H1 (cell line): ENCODE measurements around the gene CDKL1. TPM values are rescaled to one million over a fixed set of nuclear protein-coding genes. Genes with fewer than 3 reads are reported as not detected.

Experiments
- CTCF ChIA-PET: fragments of 300-600 bp; sonication (Branson Sonifier 250); formaldehyde crosslinking; loops from one replicate; lab custom pipeline; 2021; ENCODE audit not compliant: partially characterized antibody; lab: Charles Lee
- POLR2A ChIA-PET: fragments of 300-600 bp; sonication (Branson Sonifier 250); formaldehyde crosslinking; loops from one replicate; lab custom pipeline; 2021; ENCODE audit warnings: inconsistent platforms; ENCODE audit not compliant: partially characterized antibody; lab: Charles Lee
- DNase-seq, 2 experiments: peaks; one replicate each; pipeline versions ENCODE4 v3.0.0 to v3.0.0-alpha.2; 2010 to 2022; ENCODE audit warnings: low spot score in 2 of 2, low read depth in 1 of 2, mixed read lengths in 1 of 2
- FAIRE-seq: peaks from 2 replicates; lab custom pipeline; 2011; peaks lifted over from hg19 to GRCh38; lab: Jason Lieb, UNC
- H2AFZ ChIP-seq: 2 replicates; pipeline ENCODE4 v1.8.1; 2012; ENCODE audit warnings: low read length, inconsistent platforms
- H2AK5ac ChIP-seq: 2 replicates; pipeline ENCODE4 v1.6.1; 2013; ENCODE audit warnings: low read depth, low read length
- H2BK120ac ChIP-seq: replicated peaks from 2 replicates; pipeline ENCODE3; 2013; ENCODE audit warnings: low read depth, low read length, inconsistent platforms
- H2BK12ac ChIP-seq: 2 replicates; pipeline ENCODE4 v1.6.1; 2013; ENCODE audit warnings: low read depth, low read length
- H2BK15ac ChIP-seq: 2 replicates; pipeline ENCODE4 v1.6.1; 2013; ENCODE audit warnings: low read length
- H2BK20ac ChIP-seq: 2 replicates; pipeline ENCODE4 v1.6.1; 2013; ENCODE audit warnings: low read length
- H2BK5ac ChIP-seq: 2 replicates; pipeline ENCODE4 v1.6.1; 2013; ENCODE audit warnings: low read depth, low read length
- H3K14ac ChIP-seq: 2 replicates; pipeline ENCODE4 v1.6.1; 2013; ENCODE audit warnings: inconsistent platforms; ENCODE audit not compliant: insufficient read length
- H3K18ac ChIP-seq: 2 replicates; pipeline ENCODE4 v1.6.1; 2013; ENCODE audit warnings: low read length; ENCODE audit errors: extremely low read depth
- H3K23ac ChIP-seq: 2 replicates; pipeline ENCODE4 v1.6.1; 2013; ENCODE audit warnings: inconsistent platforms; ENCODE audit not compliant: insufficient read length
- H3K23me2 ChIP-seq: 2 replicates; pipeline ENCODE4 v1.6.1; 2013; ENCODE audit warnings: low read depth, low read length
- H3K27ac ChIP-seq: 2 replicates; pipeline ENCODE4 v1.6.1; 2011; ENCODE audit warnings: low read depth, low read length, inconsistent platforms
- H3K27me3 ChIP-seq, 4 experiments: replicated peaks in 1 of 4; 1 replicate in 1 of 4; 2 replicates in 3 of 4; pipeline versions ENCODE4 v1.6.1 to v1.8.1; 2011 to 2013; ENCODE audit warnings: low read length in 3 of 4, mild to moderate bottlenecking in 3 of 4, inconsistent platforms in 2 of 4, mixed read lengths in 2 of 4, moderate library complexity in 1 of 4; ENCODE audit not compliant: control insufficient read depth in 3 of 4, insufficient read depth in 3 of 4; ENCODE audit errors: extremely low read depth in 1 of 4
- H3K36me3 ChIP-seq, 4 experiments: 2 replicates each; pipeline versions ENCODE4 v1.6.1 to v1.8.1; 2011 to 2013; ENCODE audit warnings: mild to moderate bottlenecking in 4 of 4, low read length in 3 of 4, moderate library complexity in 2 of 4, control low read depth in 1 of 4, inconsistent platforms in 1 of 4; ENCODE audit not compliant: insufficient read depth in 4 of 4, control insufficient read depth in 2 of 4
- H3K4ac ChIP-seq: replicated peaks from 2 replicates; pipeline ENCODE3; 2013; ENCODE audit warnings: low read length, low read depth, mixed read lengths, inconsistent platforms; ENCODE audit not compliant: insufficient read length
- H3K4me1 ChIP-seq, 4 experiments: replicated peaks in 1 of 4; 1 replicate in 1 of 4; 2 replicates in 3 of 4; pipeline versions ENCODE4 v1.6.1 to v1.8.1; 2011 to 2013; ENCODE audit warnings: low read length in 3 of 4, inconsistent platforms in 2 of 4, mixed read lengths in 1 of 4; ENCODE audit not compliant: insufficient read depth in 4 of 4, control insufficient read depth in 3 of 4
- H3K4me2 ChIP-seq, 2 experiments: 2 replicates each; pipeline versions ENCODE4 v1.6.1 to v1.8.1; 2011 to 2013; ENCODE audit warnings: low read depth in 2 of 2, low read length in 2 of 2, control low read depth in 1 of 2, inconsistent platforms in 1 of 2, mild to moderate bottlenecking in 1 of 2; ENCODE audit not compliant: insufficient read depth in 1 of 2
- H3K4me3 ChIP-seq, 4 experiments: fragments of 200-600, 300-600 bp in 1 of 4; sonication (generic), shearing (Covaris generic), sonication (Bioruptor Twin) in 1 of 4; 2 replicates each; pipeline versions ENCODE4 v1.5.1 to v1.8.1; 2011 to 2016; ENCODE audit warnings: low read length in 4 of 4, low read depth in 3 of 4, control low read depth in 2 of 4, inconsistent platforms in 2 of 4, mild to moderate bottlenecking in 2 of 4, mixed read lengths in 1 of 4, moderate library complexity in 1 of 4; ENCODE audit not compliant: insufficient read depth in 2 of 4; ENCODE audit errors: extremely low read depth in 1 of 4
- H3K56ac ChIP-seq: replicated peaks from 2 replicates; pipeline ENCODE3; 2013; ENCODE audit warnings: low read depth, mild to moderate bottlenecking, mixed read lengths, low read length, inconsistent platforms; ENCODE audit not compliant: insufficient read length
- H3K79me1 ChIP-seq: 2 replicates; pipeline ENCODE4 v1.6.1; 2013; ENCODE audit warnings: low read depth, low read length, control low read depth
- H3K79me2 ChIP-seq, 2 experiments: 2 replicates each; pipeline versions ENCODE4 v1.6.1 to v1.8.1; 2012 to 2013; ENCODE audit warnings: low read length in 2 of 2, mild to moderate bottlenecking in 2 of 2, inconsistent platforms in 1 of 2; ENCODE audit not compliant: insufficient read depth in 2 of 2, control insufficient read depth in 1 of 2
- H3K9ac ChIP-seq, 4 experiments: replicated peaks in 1 of 4; 1 replicate in 1 of 4; 2 replicates in 3 of 4; pipeline versions ENCODE4 v1.6.1 to v1.8.1; 2011 to 2013; ENCODE audit warnings: low read depth in 3 of 4, low read length in 3 of 4, control low read depth in 2 of 4, mild to moderate bottlenecking in 2 of 4, moderate library complexity in 2 of 4, inconsistent platforms in 1 of 4; ENCODE audit errors: extremely low read depth in 1 of 4
- H3K9me3 ChIP-seq, 2 experiments: 2 replicates each; pipeline versions ENCODE4 v1.6.1 to v1.8.1; 2012 to 2013; ENCODE audit warnings: mild to moderate bottlenecking in 2 of 2, moderate library complexity in 2 of 2, control low read depth in 1 of 2, inconsistent platforms in 1 of 2, low read depth in 1 of 2, low read length in 1 of 2, mixed read lengths in 1 of 2; ENCODE audit not compliant: insufficient read depth in 2 of 2
- H4K20me1 ChIP-seq, 2 experiments: replicated peaks in 1 of 2; 2 replicates each; pipeline versions ENCODE3 to v1.8.1; 2011 to 2013; ENCODE audit warnings: inconsistent platforms in 2 of 2, low read length in 2 of 2, mild to moderate bottlenecking in 1 of 2; ENCODE audit not compliant: insufficient read depth in 2 of 2, control insufficient read depth in 1 of 2
- H4K5ac ChIP-seq: 2 replicates; pipeline ENCODE4 v1.6.1; 2013; ENCODE audit warnings: low read length, low read depth, mixed read lengths, inconsistent platforms; ENCODE audit not compliant: insufficient read length
- H4K8ac ChIP-seq: 2 replicates; pipeline ENCODE4 v1.8.0; 2013; ENCODE audit warnings: mild to moderate bottlenecking, moderate library complexity, low read length, inconsistent platforms; ENCODE audit not compliant: insufficient read depth; ENCODE audit errors: extremely low read depth
- H4K91ac ChIP-seq: replicated peaks from 2 replicates; pipeline ENCODE3; 2013; ENCODE audit warnings: low read length, mixed read lengths, inconsistent platforms; ENCODE audit not compliant: insufficient read length
- ATF3 ChIP-seq: IDR thresholded peaks from 2 replicates; pipeline ENCODE4 v1.6.1; 2011; ENCODE audit warnings: low read depth, mild to moderate bottlenecking, low read length; ENCODE audit not compliant: insufficient read depth
- CHD2 ChIP-seq: IDR thresholded peaks from 2 replicates; pipeline ENCODE4 v1.6.1; 2012; ENCODE audit warnings: low read length, improper control_type of control experiment
- GABPA ChIP-seq: IDR thresholded peaks from 2 replicates; pipeline ENCODE4 v1.6.1; 2011; ENCODE audit warnings: mild to moderate bottlenecking, low read length, moderate library complexity, borderline replicate concordance; ENCODE audit not compliant: insufficient read depth
- HDAC2 ChIP-seq, 2 experiments: fragments of 300-600 bp in 1 of 2; sonication (generic) in 1 of 2; IDR thresholded peaks; 2 replicates each; pipeline ENCODE4 v1.6.1; 2011 to 2012; ENCODE audit warnings: low read depth in 2 of 2, low read length in 2 of 2, mild to moderate bottlenecking in 2 of 2, moderate library complexity in 2 of 2, borderline replicate concordance in 1 of 2, inconsistent platforms in 1 of 2
- JUND ChIP-seq: IDR thresholded peaks from 2 replicates; pipeline ENCODE4 v1.6.1; 2011; ENCODE audit warnings: mild to moderate bottlenecking, improper control_type of control experiment, low read length
- KDM4A ChIP-seq: IDR thresholded peaks from one replicate; pipeline ENCODE4 v1.7.1; 2012; ENCODE audit warnings: low read depth, mild to moderate bottlenecking, moderate library complexity, low read length, inconsistent platforms; ENCODE audit not compliant: severe bottlenecking
- NANOG ChIP-seq: IDR thresholded peaks from 2 replicates; pipeline ENCODE4 v1.6.1; 2011; ENCODE audit warnings: low read length, low read depth, mild to moderate bottlenecking, inconsistent platforms; ENCODE audit not compliant: insufficient read depth, poor library complexity, severe bottlenecking
- PHF8 ChIP-seq: fragments of 200-600 bp; sonication (generic); conservative IDR thresholded peaks from 2 replicates; pipeline ENCODE4 v1.7.1; 2012; ENCODE audit warnings: low read depth, mild to moderate bottlenecking, inconsistent platforms, low read length, moderate library complexity
- RAD21 ChIP-seq, 2 experiments: IDR thresholded peaks in 1 of 2; conservative IDR thresholded peaks in 1 of 2; 2 replicates each; pipeline ENCODE4 v1.6.1; 2011; ENCODE audit warnings: low read depth in 2 of 2, low read length in 2 of 2, improper control_type of control experiment in 1 of 2, inconsistent platforms in 1 of 2, mild to moderate bottlenecking in 1 of 2, moderate library complexity in 1 of 2
- RNF2 ChIP-seq: fragments of 200-900, 300-1000 bp; sonication (generic); IDR thresholded peaks from 2 replicates; pipeline ENCODE4 v1.7.1; 2016; ENCODE audit warnings: borderline replicate concordance, low read depth, mild to moderate bottlenecking, antibody characterized with exemption, low read length; ENCODE audit not compliant: poor library complexity, severe bottlenecking; ENCODE audit errors: missing control alignments
- SIX5 ChIP-seq: IDR thresholded peaks from 2 replicates; pipeline ENCODE4 v1.6.1; 2011; ENCODE audit warnings: mild to moderate bottlenecking, low read depth, low read length
- SP2 ChIP-seq: IDR thresholded peaks from 2 replicates; pipeline ENCODE4 v1.6.1; 2012; ENCODE audit warnings: mild to moderate bottlenecking, low read length, inconsistent platforms
- WGBS, 2 experiments: shearing (Covaris generic) in 1 of 2; methylation state at CpG; one replicate each; pipeline versions ENCODE4 v1.1.6 to v1.1.7; 2013 to 2015; ENCODE audit warnings: low lambda C conversion rate in 2 of 2, mixed read lengths in 2 of 2, inconsistent platforms in 1 of 2, low coverage in 1 of 2, missing lambda C conversion rate in 1 of 2; ENCODE audit not compliant: insufficient replicate concordance in 2 of 2, insufficient coverage in 1 of 2, insufficient read length in 1 of 2; ENCODE audit errors: extremely low coverage in 1 of 2, missing lambda C conversion rate in 1 of 2; 5-methylcytosine and 5-hydroxymethylcytosine counted together
- polyA plus RNA-seq, 7 experiments: library from polyadenylated mRNA; depleted of rRNA in 3 of 7; stranded (reverse) in 5 of 7; unstranded in 2 of 7; fragments of >200 nt in 5 of 7; fragments of 200-250 nt in 2 of 7; gene quantifications; 1 replicate in 5 of 7; 2 replicates in 1 of 7; 4 replicates in 1 of 7; pipeline versions ENCODE4 v1.2.1 to v1.2.3, GENCODE V29; 2011 to 2013; ENCODE audit warnings: missing spikeins in 2 of 7, mixed read lengths in 2 of 7
- total RNA-seq: library from RNA; stranded (reverse); fragmentation: NEBNext Ultra II Directional; extraction: Animal tissue kit (Norgen Biotek cat#: 25700); gene quantifications from 2 replicates; pipeline ENCODE4 v1.2.1, GENCODE V29; 2021

Gene CDKL1
- total and polyA plus RNA-seq, 2 of the 8 experiments (the other 6 are each of a cell fraction or from before 2014, with no cell fraction given): 1.2 to 2.2 TPM

- TF ChIP-seq NANOG (no peak), SP2 (no peak), JUND (no peak), GABPA (no peak), ATF3 (no peak), RAD21 (IDR thresholded peaks at IDR 0.05 in 1 of 2, conservative IDR thresholded peaks at IDR 0.05 in 1 of 2; ENCODE audit: low read depth in 2 of 2, low read length in 2 of 2) (no peak), RNF2 (no peak), HDAC2 (IDR thresholded peaks at IDR 0.05; ENCODE audit: borderline replicate concordance in 1 of 2, low read depth in 2 of 2, low read length in 2 of 2) (no peak), KDM4A (no peak), PHF8 (no peak), SIX5 (no peak), CHD2 (no peak)
- ChIA-PET POLR2A (interaction anchor here (0.8 to 1.8 kb wide), 3 partner anchors 13 to 260 kb away, joined by 3 to 6 read pairs (median 6); partner anchors contain the start of gene MAP4K5), CTCF (interaction anchor here (1.0 to 1.5 kb wide), 6 partner anchors 9 to 198 kb away, joined by 3 to 6 read pairs (median 4); partner anchors contain the start of gene MAP4K5)
- Histone ChIP-seq H2AFZ (no peak overlapping the region), H3K27ac (peak overlapping the region; percentile 22; the same call in 1 of the 2 replicates), H2BK120ac (no peak overlapping the region), H4K8ac (no peak overlapping the region), H3K14ac (no peak overlapping the region), H3K79me2 (no peaks in the 10 kb centered on the region), H3K36me3 (peaks cover 0 to 2% (median 1%) of the 10 kb centered on the region in 4 experiments; a peak in 1 of 8 replicates), H3K4me3 (no peak overlapping the region), H4K91ac (no peak overlapping the region), H3K4me1 (peaks cover 8 to 13% (median 11%) of the 10 kb centered on the region in 4 experiments; a peak in 6 of 7 replicates), H3K9me3 (no peaks in the 10 kb centered on the region), H3K27me3 (no peaks in the 10 kb centered on the region), H3K56ac (no peak overlapping the region), H2BK20ac (no peak overlapping the region), H3K23ac (no peak overlapping the region), H4K5ac (no peak overlapping the region), H3K9ac (no peak overlapping the region), H3K23me2 (no peaks in the 10 kb centered on the region), H2BK5ac (no peak overlapping the region), H2BK12ac (no peak overlapping the region), H2BK15ac (no peak overlapping the region), H2AK5ac (no peak overlapping the region; the same call in 1 of the 2 replicates), H3K18ac (no peak overlapping the region), H4K20me1 (no peaks in the 10 kb centered on the region), H3K4ac (no peak overlapping the region), H3K79me1 (no peaks in the 10 kb centered on the region), H3K4me2 (no peak overlapping the region)
- FAIRE-seq (no peak), DNase-seq (no peak)
- 87% methylated on average over 8 of the region's 8 CpGs; no CpG with 5 or more reads in 1 of the 2 experiments for WGBS, 2 experiments
Measured at GRCh38 chr14:50334211-50334610, 62.5 kb downstream of the CDKL1 start.
